GM23338 (cell line): ENCODE results near the gene DCBLD2. TPM values are rescaled to one million over a fixed set of nuclear protein-coding genes. Genes with fewer than 3 reads are reported as not detected.

Experiments
- ATAC-seq: fragments of 200-7000 bp; cut with Tn5 transposase; 3 replicates; pipeline ENCODE4 v1.9.1; 2020
- DNase-seq: peaks from one replicate; pipeline ENCODE4 v3.0.0-alpha.2; 2015; ENCODE audit warnings: low spot score
- H2AFZ ChIP-seq: fragments of 200-600 bp; sonication (generic); 2 replicates; pipeline ENCODE4 v1.8.0; 2016; ENCODE audit warnings: antibody characterized with exemption, mild to moderate bottlenecking, moderate library complexity
- H3F3A ChIP-seq: fragments of 200-600 bp; sonication (generic); replicated peaks from 2 replicates; pipeline ENCODE4 v1.8.0; 2017; ENCODE audit warnings: antibody characterized with exemption, mixed run types, low read depth
- H3K27ac ChIP-seq: fragments of 200-600 bp; sonication (generic); 2 replicates; pipeline ENCODE4 v1.6.1; 2016; ENCODE audit warnings: low read depth
- H3K27me3 ChIP-seq: fragments of 200-600 bp; sonication (generic); 2 replicates; pipeline ENCODE4 v1.8.0; 2016; ENCODE audit warnings: mild to moderate bottlenecking, mixed run types, moderate library complexity; ENCODE audit not compliant: insufficient read depth
- H3K36me3 ChIP-seq: fragments of 200-600 bp; sonication (generic); 2 replicates; pipeline ENCODE4 v1.8.0; 2016; ENCODE audit warnings: mild to moderate bottlenecking; ENCODE audit not compliant: insufficient read depth
- H3K4me1 ChIP-seq: fragments of 200-600 bp; sonication (generic); 2 replicates; pipeline ENCODE4 v1.8.0; 2016; ENCODE audit warnings: mild to moderate bottlenecking, moderate library complexity; ENCODE audit not compliant: insufficient read depth
- H3K4me2 ChIP-seq: fragments of 200-600 bp; sonication (generic); 2 replicates; pipeline ENCODE4 v1.7.1; 2017; ENCODE audit warnings: mixed run types
- H3K4me3 ChIP-seq: fragments of 200-600 bp; sonication (generic); 2 replicates; pipeline ENCODE4 v1.6.1; 2016; ENCODE audit warnings: mixed run types
- H3K79me2 ChIP-seq: fragments of 200-600 bp; sonication (generic); replicated peaks from 2 replicates; pipeline ENCODE4 v1.8.0; 2017; ENCODE audit warnings: mild to moderate bottlenecking; ENCODE audit not compliant: insufficient read depth
- H3K9me2 ChIP-seq: fragments of 200-600 bp; sonication (generic); 2 replicates; pipeline ENCODE4 v1.8.0; 2017; ENCODE audit not compliant: insufficient read depth
- H4K20me1 ChIP-seq: fragments of 200-600 bp; sonication (generic); replicated peaks from 2 replicates; pipeline ENCODE4 v1.8.0; 2017; ENCODE audit warnings: mild to moderate bottlenecking; ENCODE audit not compliant: insufficient read depth
- H3K27ac Mint-ChIP-seq: 2 replicates; pipeline ENCODE4 v1.8.0; 2020; ENCODE audit warnings: inconsistent platforms, mild to moderate bottlenecking, moderate library complexity, mixed read lengths
- H3K27me3 Mint-ChIP-seq: 3 replicates; pipeline ENCODE4 v1.8.0; 2022; ENCODE audit warnings: low read depth, mild to moderate bottlenecking, moderate library complexity, mixed read lengths, inconsistent platforms; ENCODE audit not compliant: insufficient read depth, poor library complexity
- H3K36me3 Mint-ChIP-seq: 3 replicates; pipeline ENCODE4 v1.8.0; 2021; ENCODE audit warnings: low read depth, mild to moderate bottlenecking, inconsistent platforms, moderate library complexity, mixed read lengths
- H3K4me1 Mint-ChIP-seq: 3 replicates; pipeline ENCODE4 v1.8.0; 2020; ENCODE audit warnings: mild to moderate bottlenecking, inconsistent platforms, mixed read lengths
- H3K4me3 Mint-ChIP-seq: 3 replicates; pipeline ENCODE4 v1.8.0; 2021; ENCODE audit warnings: moderate library complexity, mild to moderate bottlenecking, inconsistent platforms, mixed read lengths
- H3K9me3 Mint-ChIP-seq: 3 replicates; pipeline ENCODE4 v1.8.0; 2020; ENCODE audit warnings: moderate library complexity, mild to moderate bottlenecking, inconsistent platforms, mixed read lengths
- CREB1 ChIP-seq: fragments of 250-450 bp; sonication (Bioruptor Pico); IDR thresholded peaks from 2 replicates; pipeline ENCODE4 v1.5.0; 2020; ENCODE audit warnings: low read depth, mild to moderate bottlenecking, moderate library complexity
- ETS1 ChIP-seq: IDR thresholded peaks from 2 replicates; pipeline ENCODE4 v1.6.1; 2016; ENCODE audit warnings: antibody characterized with exemption
- EZH2phosphoT487 ChIP-seq: fragments of 200-600 bp; sonication (generic); IDR thresholded peaks from one replicate; pipeline ENCODE4 v1.8.1; 2018; ENCODE audit warnings: antibody characterized with exemption; ENCODE audit not compliant: unreplicated experiment
- JUNB ChIP-seq: IDR thresholded peaks from one replicate; pipeline ENCODE4 v1.6.1; 2016; ENCODE audit warnings: antibody characterized with exemption; ENCODE audit not compliant: unreplicated experiment
- NANOG ChIP-seq: IDR thresholded peaks from 2 replicates; pipeline ENCODE4 v1.6.1; 2016; ENCODE audit warnings: antibody characterized with exemption, borderline replicate concordance
- POLR2AphosphoS5 ChIP-seq: IDR thresholded peaks from 2 replicates; pipeline ENCODE4 v1.6.1; 2016; ENCODE audit warnings: antibody characterized with exemption, low read depth
- STAT1 ChIP-seq: IDR thresholded peaks from one replicate; pipeline ENCODE4 v1.6.1; 2016; ENCODE audit warnings: antibody characterized with exemption; ENCODE audit not compliant: unreplicated experiment
- ZNF114 ChIP-seq: fragments of 250-450 bp; sonication (Bioruptor Pico); IDR thresholded peaks from 2 replicates; pipeline ENCODE4 v1.5.0; 2020; ENCODE audit warnings: mild to moderate bottlenecking, moderate library complexity
- ZNF462 ChIP-seq: fragments of 250-450 bp; sonication (Bioruptor Pico); IDR thresholded peaks from 2 replicates; pipeline ENCODE4 v1.5.0; 2020; ENCODE audit warnings: mild to moderate bottlenecking, moderate library complexity
- polyA plus RNA-seq: library from polyadenylated mRNA; unstranded; fragments of >200 nt; fragmentation: Nextera tagmentation; extraction: Ambion mirVana; gene quantifications from 2 replicates; pipeline ENCODE4 v1.2.1, GENCODE V29; 2016
- total RNA-seq: library from RNA; depleted of rRNA; stranded (reverse); fragments of >200 nt; shearing (Covaris generic); gene quantifications from 2 replicates; pipeline ENCODE4 v1.2.3, GENCODE V29; 2014

The DCBLD2 gene
- total and polyA plus RNA-seq, 2 experiments from 2014 or later, result 25.9 to 69.7 TPM

GRCh38 chr3:98856724-98857123 is 44.8 kb downstream of the DCBLD2 start (continued):
- no peak for TF ChIP-seq ZNF462

- no peaks in the 10 kb centered on the region for H3K27me3 ChIP-seq
- H3K27ac ChIP-seq, result no peak overlapping the region
- no peak overlapping the region for H3K4me2 ChIP-seq
- no peak for DNase-seq
- no peak overlapping the region for H3K4me3 ChIP-seq
- no peak overlapping the region for H2AFZ ChIP-seq
- H3K36me3 ChIP-seq, result peaks cover 5% of the 10 kb centered on the region; the same call in 1 of the 2 replicates
- peaks cover 40% of the 10 kb centered on the region for H3K9me3 Mint-ChIP-seq
- no peaks in the 10 kb centered on the region for H3K4me1 ChIP-seq
- no peaks in the 10 kb centered on the region; the same call in 1 of the 2 replicates for H4K20me1 ChIP-seq
- peaks cover 63% of the 10 kb centered on the region for H3K79me2 ChIP-seq
- H3K36me3 Mint-ChIP-seq, result peaks cover 48% of the 10 kb centered on the region
- H3K4me3 Mint-ChIP-seq, result no peak overlapping the region
- no peaks in the 10 kb centered on the region for H3K9me2 ChIP-seq
- H3K27ac Mint-ChIP-seq, result no peak overlapping the region
- no peaks in the 10 kb centered on the region for H3F3A ChIP-seq
- ATAC-seq, result no peak
- no peaks in the 10 kb centered on the region for H3K27me3 Mint-ChIP-seq
- H3K4me1 Mint-ChIP-seq, result peaks cover 4% of the 10 kb centered on the region; the same call in 2 of the 3 replicates
- TF ChIP-seq CREB1 (CRISPR knock-in tag) (no peak), ZNF114 (CRISPR knock-in tag) (no peak), NANOG (no peak), STAT1 (no peak), EZH2phosphoT487 (no peak), ZNF462 (no peak), JUNB (no peak), ETS1 (no peak), POLR2AphosphoS5 (no peak)
Measured at GRCh38 chr3:98855806-98856400, 45.6 kb downstream of the DCBLD2 start.
